ENCODE data around the gene LGALS1.

Gene LGALS1

DNA sequence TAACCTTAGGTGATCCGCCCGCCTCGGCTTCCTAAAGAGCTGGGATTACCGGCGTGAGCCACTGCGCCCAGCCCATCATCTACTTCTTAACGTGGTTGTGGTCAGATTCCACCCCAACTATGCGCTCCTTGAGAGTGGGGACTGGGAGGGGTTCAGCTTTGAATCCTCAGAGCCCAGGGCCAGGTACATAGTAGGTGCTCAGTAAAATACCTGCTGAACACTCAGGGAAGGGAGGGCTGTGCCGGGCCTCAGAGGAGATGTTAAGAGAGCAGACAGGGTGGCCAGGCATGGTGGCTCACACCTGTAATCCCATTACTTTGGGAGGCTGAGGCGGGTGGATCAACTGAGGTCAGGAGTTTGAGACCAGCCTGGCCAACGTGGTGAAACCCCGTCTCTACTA is 1.2 kb upstream of the LGALS1 start:
- no peaks in the 10 kb centered on the region for H3K9me3 ChIP-seq (ENCODE audit: control insufficient read depth in 1 of 2, low read length in 2 of 2)
- H3K27me3 ChIP-seq (ENCODE audit: control insufficient read depth in 1 of 2, insufficient read depth in 2 of 2, low read length in 2 of 2): no peaks in the 10 kb centered on the region
- no peak overlapping the region for H3K9ac ChIP-seq (ENCODE audit: low read depth in 1 of 2, low read length in 2 of 2)
- peak overlapping the region; percentile 32 for H3K27ac ChIP-seq (ENCODE audit: low read depth, low read length)
- H3K36me3 ChIP-seq (ENCODE audit: control insufficient read depth in 1 of 2, insufficient read depth in 2 of 2, low read length in 2 of 2): no peaks in the 10 kb centered on the region
- H3K4me1 ChIP-seq (ENCODE audit: control insufficient read depth in 1 of 2, insufficient read depth in 2 of 2, low read length in 2 of 2): peaks cover 27 to 38% of the 10 kb centered on the region in 2 donors
- no peak overlapping the region for H3K4me3 ChIP-seq (ENCODE audit: low read depth in 1 of 2, low read length in 2 of 2)

DNA sequence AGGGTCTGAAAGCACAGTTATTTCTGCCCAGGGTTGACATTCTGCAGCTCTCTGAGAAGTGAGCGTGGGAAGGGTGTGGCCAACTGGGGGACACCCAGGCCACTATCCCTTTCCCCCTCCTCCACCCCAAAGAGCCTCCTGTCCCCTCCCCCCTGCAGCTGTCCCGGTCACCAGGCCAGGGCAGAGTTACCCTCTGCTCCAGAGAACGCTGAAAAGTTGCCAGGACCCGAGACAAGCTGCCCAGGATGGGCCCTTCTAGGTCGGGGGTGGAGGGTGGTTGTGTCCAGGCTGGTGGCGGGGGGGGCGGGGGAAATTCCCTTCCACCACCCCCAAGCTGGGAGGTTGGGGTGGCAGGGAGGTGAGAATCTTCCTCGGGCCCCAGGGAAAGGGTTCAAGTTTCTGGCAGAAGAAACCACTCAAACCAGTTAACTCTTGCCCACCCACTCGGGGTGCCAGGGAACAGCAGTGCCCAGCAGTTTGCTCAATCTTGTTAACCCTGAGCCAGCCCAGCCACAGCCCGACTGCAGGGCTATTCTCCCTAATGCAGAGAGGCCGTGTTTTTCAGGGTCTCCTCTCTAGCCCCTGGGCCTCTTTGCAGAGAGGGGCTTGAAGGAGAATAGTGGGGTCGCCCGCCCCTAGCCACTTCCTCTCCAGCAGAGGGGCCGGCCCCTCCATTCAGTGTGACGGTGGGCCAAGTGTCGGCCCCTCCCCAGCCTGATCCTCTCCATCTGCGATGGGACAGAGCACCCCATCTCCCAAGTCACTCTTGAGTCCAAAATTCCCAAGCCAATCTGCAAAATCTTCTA is 697 bp downstream of the LGALS1 start:
- no peaks in the 10 kb centered on the region for H3K36me3 ChIP-seq (ENCODE audit: control insufficient read depth in 1 of 2, insufficient read depth in 2 of 2, low read length in 2 of 2)
- peak overlapping the region; percentile 73 for H3K4me3 ChIP-seq (ENCODE audit: low read depth in 1 of 2, low read length in 2 of 2)
- peak overlapping the region; percentile 72 to 73 for H3K9ac ChIP-seq (ENCODE audit: low read depth in 1 of 2, low read length in 2 of 2)
- peaks cover 31 to 46% of the 10 kb centered on the region in 2 donors for H3K4me1 ChIP-seq (ENCODE audit: control insufficient read depth in 1 of 2, insufficient read depth in 2 of 2, low read length in 2 of 2)
- H3K27ac ChIP-seq (ENCODE audit: low read depth, low read length): peak overlapping the region; percentile 89
- no peaks in the 10 kb centered on the region for H3K27me3 ChIP-seq (ENCODE audit: control insufficient read depth in 1 of 2, insufficient read depth in 2 of 2, low read length in 2 of 2)
- no peaks in the 10 kb centered on the region for H3K9me3 ChIP-seq (ENCODE audit: control insufficient read depth in 1 of 2, low read length in 2 of 2)

DNA sequence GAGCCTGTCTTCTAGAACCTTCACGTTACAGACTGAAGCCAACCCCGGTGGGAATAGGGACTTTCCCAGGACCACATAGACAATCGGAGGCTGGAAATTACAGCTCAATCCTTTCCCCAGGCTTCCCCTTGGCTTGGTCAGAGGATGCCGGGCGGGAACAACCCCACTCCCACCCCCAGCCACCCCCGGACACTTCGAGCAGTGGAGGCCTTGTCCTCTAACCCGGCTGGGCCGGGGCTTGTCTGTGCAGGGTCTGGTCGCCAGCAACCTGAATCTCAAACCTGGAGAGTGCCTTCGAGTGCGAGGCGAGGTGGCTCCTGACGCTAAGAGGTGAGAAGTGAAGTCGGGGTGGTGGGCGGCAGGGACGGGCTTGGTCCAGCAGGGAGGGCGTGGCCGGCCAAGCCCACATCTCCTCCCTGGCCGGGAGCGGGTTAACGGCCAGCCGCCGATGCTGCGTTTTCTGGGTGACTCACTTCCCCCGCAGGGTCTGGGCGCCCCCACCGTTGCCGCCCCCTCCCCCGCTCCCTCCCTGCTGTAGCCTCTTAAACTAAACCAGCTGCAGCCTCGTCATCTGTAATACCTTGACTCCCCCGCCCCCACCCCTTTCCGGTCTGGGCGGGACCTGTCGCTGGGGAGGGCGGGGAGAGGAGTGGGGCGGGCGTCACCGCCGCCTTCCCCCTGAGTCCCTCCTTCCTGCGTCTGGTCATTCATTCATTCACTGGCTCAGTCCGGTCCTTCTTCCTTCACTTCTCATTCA is 1.5 kb downstream of the LGALS1 start:
- Histone ChIP-seq H3K9ac (ENCODE audit: low read depth in 1 of 2, low read length in 2 of 2) (peak overlapping the region; percentile 72 to 73), H3K36me3 (ENCODE audit: control insufficient read depth in 1 of 2, insufficient read depth in 2 of 2, low read length in 2 of 2) (no peaks in the 10 kb centered on the region), H3K9me3 (ENCODE audit: control insufficient read depth in 1 of 2, low read length in 2 of 2) (no peaks in the 10 kb centered on the region), H3K27ac (ENCODE audit: low read depth, low read length) (peak overlapping the region; percentile 89), H3K27me3 (ENCODE audit: control insufficient read depth in 1 of 2, insufficient read depth in 2 of 2, low read length in 2 of 2) (no peaks in the 10 kb centered on the region), H3K4me1 (ENCODE audit: control insufficient read depth in 1 of 2, insufficient read depth in 2 of 2, low read length in 2 of 2) (peaks cover 39 to 54% of the 10 kb centered on the region in 2 donors), H3K4me3 (ENCODE audit: low read depth in 1 of 2, low read length in 2 of 2) (peak overlapping the region; percentile 73)

DNA sequence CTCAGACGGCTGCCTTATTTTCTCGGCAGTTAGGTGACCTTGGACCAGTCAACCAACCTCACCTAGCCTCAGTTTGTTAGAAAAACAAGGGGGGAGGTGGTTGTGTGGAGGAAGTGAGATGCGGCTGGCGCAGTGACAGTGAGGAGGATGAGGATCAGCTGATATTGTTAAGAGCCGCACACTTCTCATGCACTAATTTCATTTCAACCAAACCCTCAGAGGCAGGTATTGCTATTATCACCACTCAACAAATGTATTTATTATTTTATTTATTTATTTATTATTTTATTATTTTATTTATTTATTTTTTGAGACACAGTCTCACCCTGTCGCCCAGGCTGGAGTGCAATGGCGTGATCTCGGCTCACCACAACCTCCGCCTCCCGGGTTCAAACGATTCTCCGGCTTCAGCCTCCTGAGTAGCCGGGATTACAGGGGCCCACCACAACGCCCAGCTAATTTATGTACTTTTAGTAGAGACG is 2.1 kb downstream of the LGALS1 start:
- Histone ChIP-seq H3K27me3 (ENCODE audit: control insufficient read depth in 1 of 2, insufficient read depth in 2 of 2, low read length in 2 of 2) (no peaks in the 10 kb centered on the region), H3K4me1 (ENCODE audit: control insufficient read depth in 1 of 2, insufficient read depth in 2 of 2, low read length in 2 of 2) (peaks cover 35 to 50% of the 10 kb centered on the region in 2 donors), H3K9me3 (ENCODE audit: control insufficient read depth in 1 of 2, low read length in 2 of 2) (no peaks in the 10 kb centered on the region), H3K36me3 (ENCODE audit: control insufficient read depth in 1 of 2, insufficient read depth in 2 of 2, low read length in 2 of 2) (no peaks in the 10 kb centered on the region), H3K4me3 (ENCODE audit: low read depth in 1 of 2, low read length in 2 of 2) (peak overlapping the region; percentile 73), H3K27ac (ENCODE audit: low read depth, low read length) (peak overlapping the region; percentile 89), H3K9ac (ENCODE audit: low read depth in 1 of 2, low read length in 2 of 2) (peak overlapping the region in 1 of 2 donors; percentile 72)

DNA sequence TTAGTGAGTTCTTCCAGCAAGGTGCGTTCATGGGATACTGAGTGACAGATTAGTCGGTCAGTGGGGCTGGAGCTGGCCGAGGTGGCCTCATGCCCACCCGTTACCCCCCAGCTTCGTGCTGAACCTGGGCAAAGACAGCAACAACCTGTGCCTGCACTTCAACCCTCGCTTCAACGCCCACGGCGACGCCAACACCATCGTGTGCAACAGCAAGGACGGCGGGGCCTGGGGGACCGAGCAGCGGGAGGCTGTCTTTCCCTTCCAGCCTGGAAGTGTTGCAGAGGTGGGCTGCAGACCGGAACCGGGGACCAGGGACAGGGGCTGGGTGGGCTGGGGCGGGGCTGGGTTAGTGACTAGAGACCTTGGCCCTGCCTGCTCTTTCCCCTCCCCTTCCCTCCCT is 2.9 kb downstream of the LGALS1 start:
- H3K4me1 ChIP-seq (ENCODE audit: control insufficient read depth in 1 of 2, insufficient read depth in 2 of 2, low read length in 2 of 2): peaks cover 28 to 43% of the 10 kb centered on the region in 2 donors
- H3K9ac ChIP-seq (ENCODE audit: low read depth in 1 of 2, low read length in 2 of 2): no peak overlapping the region
- no peaks in the 10 kb centered on the region for H3K27me3 ChIP-seq (ENCODE audit: control insufficient read depth in 1 of 2, insufficient read depth in 2 of 2, low read length in 2 of 2)
- H3K36me3 ChIP-seq (ENCODE audit: control insufficient read depth in 1 of 2, insufficient read depth in 2 of 2, low read length in 2 of 2): no peaks in the 10 kb centered on the region
- no peaks in the 10 kb centered on the region for H3K9me3 ChIP-seq (ENCODE audit: control insufficient read depth in 1 of 2, low read length in 2 of 2)
- no peak overlapping the region for H3K27ac ChIP-seq (ENCODE audit: low read depth, low read length)
- H3K4me3 ChIP-seq (ENCODE audit: low read depth in 1 of 2, low read length in 2 of 2): no peak overlapping the region

DNA sequence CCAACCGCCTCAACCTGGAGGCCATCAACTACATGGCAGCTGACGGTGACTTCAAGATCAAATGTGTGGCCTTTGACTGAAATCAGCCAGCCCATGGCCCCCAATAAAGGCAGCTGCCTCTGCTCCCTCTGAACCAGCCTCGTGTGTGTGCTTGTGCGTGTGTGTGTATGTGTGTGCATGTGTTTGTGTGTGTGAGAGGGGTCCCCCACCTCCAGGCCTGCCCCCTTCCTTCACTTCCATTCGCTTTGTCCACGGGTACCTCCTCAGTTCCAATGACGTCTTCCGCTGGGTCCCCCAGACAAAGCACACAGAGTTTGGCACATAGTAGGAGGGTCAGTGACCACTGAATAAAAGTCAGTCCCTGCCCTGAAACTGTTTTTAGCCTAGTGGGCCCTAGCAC is 4.2 kb downstream of the LGALS1 start:
- Histone ChIP-seq H3K9ac (ENCODE audit: low read depth in 1 of 2, low read length in 2 of 2) (no peak overlapping the region), H3K27me3 (ENCODE audit: control insufficient read depth in 1 of 2, insufficient read depth in 2 of 2, low read length in 2 of 2) (no peaks in the 10 kb centered on the region), H3K27ac (ENCODE audit: low read depth, low read length) (no peak overlapping the region), H3K4me1 (ENCODE audit: control insufficient read depth in 1 of 2, insufficient read depth in 2 of 2, low read length in 2 of 2) (peaks cover 28 to 36% of the 10 kb centered on the region in 2 donors), H3K4me3 (ENCODE audit: low read depth in 1 of 2, low read length in 2 of 2) (no peak overlapping the region), H3K9me3 (ENCODE audit: control insufficient read depth in 1 of 2, low read length in 2 of 2) (no peaks in the 10 kb centered on the region), H3K36me3 (ENCODE audit: control insufficient read depth in 1 of 2, insufficient read depth in 2 of 2, low read length in 2 of 2) (no peaks in the 10 kb centered on the region)

DNA sequence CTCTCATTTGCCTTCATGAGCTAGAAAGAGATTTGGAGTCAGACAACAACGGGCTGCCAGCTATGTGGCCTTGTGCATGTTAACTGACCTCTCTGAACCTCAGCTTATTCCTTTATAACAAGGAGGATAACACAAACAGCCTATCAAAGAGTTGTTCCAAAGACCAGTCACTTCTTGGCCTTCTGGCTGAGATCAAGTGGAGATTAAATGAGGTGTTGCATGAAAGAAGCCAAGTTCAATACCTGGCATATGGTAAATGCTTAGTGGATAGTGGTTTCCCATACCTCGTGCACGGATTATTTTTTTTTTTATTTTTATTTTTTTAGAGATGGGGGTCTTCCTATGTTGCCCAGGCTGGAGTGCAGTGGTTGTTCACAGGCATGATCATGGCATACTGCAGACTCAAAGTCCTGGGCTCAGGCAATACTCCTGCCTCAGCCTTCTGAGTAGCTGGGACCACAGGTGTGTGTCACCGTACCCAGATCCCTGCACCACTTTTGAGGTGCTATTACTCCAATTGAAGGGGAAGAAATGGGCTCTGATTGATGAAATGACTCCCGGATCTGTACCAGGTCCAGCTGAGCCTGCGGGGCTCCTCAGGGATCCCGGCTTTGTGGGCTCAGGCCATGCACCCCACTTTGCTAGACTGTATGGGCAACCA is 4.9 kb downstream of the LGALS1 start:
- Histone ChIP-seq H3K9ac (ENCODE audit: low read depth in 1 of 2, low read length in 2 of 2) (no peak overlapping the region), H3K4me3 (ENCODE audit: low read depth in 1 of 2, low read length in 2 of 2) (no peak overlapping the region), H3K27me3 (ENCODE audit: control insufficient read depth in 1 of 2, insufficient read depth in 2 of 2, low read length in 2 of 2) (no peaks in the 10 kb centered on the region), H3K36me3 (ENCODE audit: control insufficient read depth in 1 of 2, insufficient read depth in 2 of 2, low read length in 2 of 2) (no peaks in the 10 kb centered on the region), H3K9me3 (ENCODE audit: control insufficient read depth in 1 of 2, low read length in 2 of 2) (no peaks in the 10 kb centered on the region), H3K4me1 (ENCODE audit: control insufficient read depth in 1 of 2, insufficient read depth in 2 of 2, low read length in 2 of 2) (peaks cover 24 to 34% of the 10 kb centered on the region in 2 donors), H3K27ac (ENCODE audit: low read depth, low read length) (no peak overlapping the region)

DNA sequence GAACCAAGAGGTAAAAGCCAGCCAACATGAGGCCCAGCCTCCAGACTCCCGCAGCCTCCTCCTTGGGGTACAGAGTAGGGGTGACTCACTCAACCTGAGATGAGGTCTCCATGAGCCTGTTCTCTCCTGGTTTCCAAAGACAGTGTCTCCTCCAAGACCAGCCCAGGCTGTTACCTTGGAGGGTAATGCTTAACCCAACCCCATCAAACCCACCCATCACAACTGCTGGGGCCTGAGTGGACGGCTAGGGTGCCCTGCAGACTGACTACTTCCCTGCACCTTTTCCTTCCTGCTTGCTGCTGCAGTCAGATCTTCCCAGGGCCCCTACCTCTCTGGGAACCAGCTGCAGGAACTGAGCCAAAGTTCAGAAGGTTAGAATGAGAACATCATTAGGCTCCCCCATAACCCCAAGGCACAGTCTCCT is 5.6 kb downstream of the LGALS1 start:
- Histone ChIP-seq H3K9me3 (ENCODE audit: control insufficient read depth in 1 of 2, low read length in 2 of 2) (no peaks in the 10 kb centered on the region), H3K27ac (ENCODE audit: low read depth, low read length) (no peak overlapping the region), H3K4me1 (ENCODE audit: control insufficient read depth in 1 of 2, insufficient read depth in 2 of 2, low read length in 2 of 2) (peaks cover 25 to 34% of the 10 kb centered on the region in 2 donors), H3K9ac (ENCODE audit: low read depth in 1 of 2, low read length in 2 of 2) (peak overlapping the region in 1 of 2 donors; percentile 2), H3K27me3 (ENCODE audit: control insufficient read depth in 1 of 2, insufficient read depth in 2 of 2, low read length in 2 of 2) (no peaks in the 10 kb centered on the region), H3K36me3 (ENCODE audit: control insufficient read depth in 1 of 2, insufficient read depth in 2 of 2, low read length in 2 of 2) (no peaks in the 10 kb centered on the region), H3K4me3 (ENCODE audit: low read depth in 1 of 2, low read length in 2 of 2) (no peak overlapping the region)

DNA sequence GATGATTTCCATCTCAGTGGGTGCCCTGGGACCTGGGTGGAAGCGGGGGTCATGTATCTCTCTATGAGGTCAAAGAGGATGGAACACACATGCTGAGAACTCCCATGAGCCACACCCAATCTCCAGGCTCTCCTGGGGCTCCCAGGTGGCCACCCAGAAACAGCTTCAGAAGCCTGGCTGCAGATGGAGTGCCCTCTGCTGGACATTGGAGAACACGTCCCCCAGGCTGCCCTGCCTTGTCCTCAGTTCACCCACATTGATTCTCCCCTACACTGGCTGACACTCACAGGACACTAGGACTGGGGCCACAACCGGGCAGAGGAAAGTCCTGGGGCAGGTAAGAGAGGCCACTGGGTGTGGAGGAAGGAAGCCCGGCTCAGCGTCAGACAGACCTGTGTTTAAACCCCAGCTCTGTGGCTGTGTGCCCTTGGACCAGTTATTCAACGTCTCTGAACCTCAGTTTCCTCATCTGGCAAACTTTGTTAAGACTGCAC is 6.2 kb downstream of the LGALS1 start:
- Histone ChIP-seq H3K36me3 (ENCODE audit: control insufficient read depth in 1 of 2, insufficient read depth in 2 of 2, low read length in 2 of 2) (no peaks in the 10 kb centered on the region), H3K9ac (ENCODE audit: low read depth in 1 of 2, low read length in 2 of 2) (no peak overlapping the region), H3K9me3 (ENCODE audit: control insufficient read depth in 1 of 2, low read length in 2 of 2) (no peaks in the 10 kb centered on the region), H3K4me1 (ENCODE audit: control insufficient read depth in 1 of 2, insufficient read depth in 2 of 2, low read length in 2 of 2) (peaks cover 25 to 34% of the 10 kb centered on the region in 2 donors), H3K27me3 (ENCODE audit: control insufficient read depth in 1 of 2, insufficient read depth in 2 of 2, low read length in 2 of 2) (no peaks in the 10 kb centered on the region), H3K4me3 (ENCODE audit: low read depth in 1 of 2, low read length in 2 of 2) (no peak overlapping the region), H3K27ac (ENCODE audit: low read depth, low read length) (no peak overlapping the region)

All from duodenal mucosa (tissue), 2 donors.